ENCODE measurements around the gene TMEM131L.

- TF ChIP-seq CTCF (IDR thresholded peaks at IDR 0.05; ENCODE audit: low read depth, low read length, poor library complexity, severe bottlenecking): no peak
- no peak for TF ChIP-seq EZH2phosphoT487 (IDR thresholded peaks at IDR 0.05; ENCODE audit: borderline replicate concordance, low read length)
These were observed 87.6 kb downstream of the TMEM131L start for GRCh38 chr4:153553819-153554170.
